ENCODE results near the gene BEGAIN. TPM values are rescaled to one million over a fixed set of nuclear protein-coding genes. Genes with fewer than 3 reads are reported as not detected.

The BEGAIN gene
- total and polyA plus RNA-seq, 7 donors: 0.36 to 1.4 (median 0.60) TPM

GRCh38 chr14:100568164-100568997, 18.8 kb downstream of the BEGAIN start:
- TF ChIP-seq POLR2A (IDR thresholded peaks at IDR 0.05): no peak
- TF ChIP-seq POLR2AphosphoS5 (IDR thresholded peaks at IDR 0.05): no peak
- TF ChIP-seq CTCF (IDR thresholded peaks at IDR 0.05): no peak
- no peak for TF ChIP-seq EP300 (IDR thresholded peaks at IDR 0.05)
- WGBS, 2 donors: 1% methylated on average over 100 of the region's 100 CpGs
- Histone ChIP-seq H3K4me3 (peak overlapping the region; percentile 14 to 52 (median 41)), H3K27ac (peak overlapping the region in 1 of 4 donors; percentile 12), H3K36me3 (no peaks in the 10 kb centered on the region), H3K27me3 (peaks cover 28 to 97% (median 58%) of the 10 kb centered on the region in 3 donors), H3K4me1 (peaks cover 0 to 28% (median 23%) of the 10 kb centered on the region in 4 donors), H3K9me3 (no peaks in the 10 kb centered on the region)
- intact Hi-C loops (cut with DNase I): no loop called here
- DNase-seq: no peak

DNA sequence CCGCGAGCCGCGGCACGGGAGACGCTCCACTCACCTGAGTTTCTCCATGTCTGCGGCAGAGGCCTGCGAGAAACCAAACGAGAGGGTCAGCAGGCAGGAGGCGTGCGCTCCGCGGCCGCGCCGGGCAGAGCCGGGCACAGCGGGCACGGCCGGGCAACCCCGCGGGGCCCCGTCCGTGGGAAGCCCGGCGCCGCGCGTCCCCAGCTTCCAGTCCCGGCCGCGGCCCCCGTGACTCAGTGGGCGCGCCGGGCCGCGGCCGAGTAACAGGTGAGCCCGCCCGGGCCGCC, 19.4 kb downstream of the BEGAIN start:
- intact Hi-C loops (cut with DNase I): no loop called here
- no peak for DNase-seq
- H3K9me3 ChIP-seq: no peaks in the 10 kb centered on the region
- peak overlapping the region; percentile 14 to 52 (median 41) for H3K4me3 ChIP-seq
- no peak overlapping the region for H3K27ac ChIP-seq
- no peak for TF ChIP-seq EP300 (IDR thresholded peaks at IDR 0.05)
- no peak for TF ChIP-seq POLR2A (IDR thresholded peaks at IDR 0.05)
- no peak for TF ChIP-seq POLR2AphosphoS5 (IDR thresholded peaks at IDR 0.05)
- no peak for TF ChIP-seq CTCF (IDR thresholded peaks at IDR 0.05)
- peaks cover 28 to 96% (median 55%) of the 10 kb centered on the region in 3 donors for H3K27me3 ChIP-seq
- no peaks in the 10 kb centered on the region for H3K36me3 ChIP-seq
- peaks cover 0 to 28% (median 23%) of the 10 kb centered on the region in 4 donors for H3K4me1 ChIP-seq
- 0 to 1% methylated on average over 42 of the region's 42 CpGs for WGBS, 2 donors

- WGBS, 2 donors: 5 to 6% methylated on average over 70 of the region's 70 CpGs
- Histone ChIP-seq H3K4me3 (peak overlapping the region; percentile 18 to 52 (median 41)), H3K27ac (no peak overlapping the region), H3K4me1 (peaks cover 0 to 28% (median 23%) of the 10 kb centered on the region in 4 donors), H3K27me3 (peaks cover 28 to 96% (median 55%) of the 10 kb centered on the region in 3 donors), H3K36me3 (no peaks in the 10 kb centered on the region), H3K9me3 (no peaks in the 10 kb centered on the region)
- TF ChIP-seq POLR2AphosphoS5 (IDR thresholded peaks at IDR 0.05) (no peak), CTCF (IDR thresholded peaks at IDR 0.05) (no peak), POLR2A (IDR thresholded peaks at IDR 0.05) (no peak), EP300 (IDR thresholded peaks at IDR 0.05) (no peak)
- no peak for DNase-seq
- intact Hi-C loops (cut with DNase I): no loop called here
Measured at GRCh38 chr14:100567009-100567876, 20.0 kb downstream of the BEGAIN start.

DNA sequence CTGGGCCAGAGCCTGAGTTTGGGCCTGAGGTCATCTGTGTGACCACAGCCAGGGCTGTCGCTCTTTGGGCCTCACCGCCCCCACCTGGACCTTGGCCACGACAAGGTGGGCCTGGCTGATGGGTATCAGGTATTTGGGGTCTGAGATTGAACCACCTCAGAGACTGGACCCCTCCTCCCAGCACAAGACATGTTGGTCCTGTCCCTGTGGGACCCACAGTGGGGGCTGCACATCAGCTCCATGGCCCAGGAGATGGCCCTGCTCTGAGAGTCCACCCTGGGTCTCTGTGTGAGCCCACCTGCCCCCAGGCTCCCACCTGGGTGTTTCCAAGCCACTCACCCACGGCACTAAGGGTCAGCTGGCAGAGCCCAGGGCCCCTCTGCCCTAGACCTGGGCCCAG, 20.6 kb downstream of the BEGAIN start:
- Histone ChIP-seq H3K36me3 (no peaks in the 10 kb centered on the region), H3K27ac (no peak overlapping the region), H3K4me3 (no peak overlapping the region), H3K27me3 (peaks cover 28 to 89% (median 55%) of the 10 kb centered on the region in 3 donors), H3K4me1 (peaks cover 0 to 28% (median 23%) of the 10 kb centered on the region in 4 donors), H3K9me3 (no peaks in the 10 kb centered on the region)
- no peak for DNase-seq
- TF ChIP-seq POLR2A (IDR thresholded peaks at IDR 0.05) (no peak), CTCF (IDR thresholded peaks at IDR 0.05) (no peak), POLR2AphosphoS5 (IDR thresholded peaks at IDR 0.05) (no peak), EP300 (IDR thresholded peaks at IDR 0.05) (no peak)
- WGBS, 2 donors: 70 to 80% methylated on average over 4 of the region's 4 CpGs
- intact Hi-C loops (cut with DNase I): no loop called here
